SH-SY5Y (cell line): ENCODE data around the gene POLD2.

Experiments used
- GATA2 ChIP-seq: IDR thresholded peaks from 2 replicates; pipeline ENCODE4 v1.6.1; 2011; ENCODE audit warnings: mild to moderate bottlenecking, low read depth, low read length
- GATA3 ChIP-seq: IDR thresholded peaks from 2 replicates; pipeline ENCODE4 v1.6.1; 2011; ENCODE audit warnings: low read depth, mild to moderate bottlenecking, low read length, moderate library complexity

The POLD2 gene

DNA sequence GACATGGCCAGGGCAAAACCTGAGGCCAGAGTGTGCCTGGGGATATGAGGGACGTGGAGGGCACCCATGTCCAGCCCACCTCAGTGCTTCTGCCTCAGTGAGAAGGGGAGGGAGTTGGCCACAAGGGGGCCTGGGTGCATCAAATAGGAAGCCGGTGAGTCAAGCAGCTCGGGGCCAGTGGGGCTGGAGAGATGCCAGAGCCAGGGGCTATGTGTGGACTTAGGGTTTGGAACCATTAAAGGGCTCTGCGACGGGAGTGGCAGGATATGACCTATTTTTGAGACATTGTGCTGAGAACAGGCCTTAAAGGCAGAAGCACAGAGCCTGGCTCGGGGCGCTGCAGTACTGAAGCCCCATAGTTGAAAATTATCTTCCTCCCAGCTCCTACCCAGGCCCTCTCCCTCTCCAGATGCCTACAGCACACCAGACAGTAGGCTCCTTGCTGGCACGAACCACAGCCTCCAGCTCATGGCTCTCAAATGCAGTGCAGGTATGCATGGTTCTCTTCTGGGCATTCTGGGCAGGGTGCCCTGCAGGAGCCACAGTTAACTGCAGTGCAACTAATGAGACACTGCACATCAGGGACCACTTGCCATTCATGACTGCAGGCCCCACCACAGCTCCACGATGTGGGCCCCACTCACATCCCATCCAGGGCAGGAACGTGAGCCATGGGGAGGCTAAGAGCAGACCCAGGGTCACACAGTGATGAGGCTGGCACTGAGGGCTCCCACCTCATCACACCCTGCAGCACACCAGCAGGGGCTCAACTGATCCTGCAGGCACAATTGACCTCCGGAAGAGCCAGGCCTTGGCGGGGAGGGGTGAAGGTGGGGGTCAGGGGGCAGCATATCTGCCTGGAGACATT is 50.8 kb downstream of the POLD2 start:
- TF ChIP-seq GATA3: no peak
- TF ChIP-seq GATA2: no peak

DNA sequence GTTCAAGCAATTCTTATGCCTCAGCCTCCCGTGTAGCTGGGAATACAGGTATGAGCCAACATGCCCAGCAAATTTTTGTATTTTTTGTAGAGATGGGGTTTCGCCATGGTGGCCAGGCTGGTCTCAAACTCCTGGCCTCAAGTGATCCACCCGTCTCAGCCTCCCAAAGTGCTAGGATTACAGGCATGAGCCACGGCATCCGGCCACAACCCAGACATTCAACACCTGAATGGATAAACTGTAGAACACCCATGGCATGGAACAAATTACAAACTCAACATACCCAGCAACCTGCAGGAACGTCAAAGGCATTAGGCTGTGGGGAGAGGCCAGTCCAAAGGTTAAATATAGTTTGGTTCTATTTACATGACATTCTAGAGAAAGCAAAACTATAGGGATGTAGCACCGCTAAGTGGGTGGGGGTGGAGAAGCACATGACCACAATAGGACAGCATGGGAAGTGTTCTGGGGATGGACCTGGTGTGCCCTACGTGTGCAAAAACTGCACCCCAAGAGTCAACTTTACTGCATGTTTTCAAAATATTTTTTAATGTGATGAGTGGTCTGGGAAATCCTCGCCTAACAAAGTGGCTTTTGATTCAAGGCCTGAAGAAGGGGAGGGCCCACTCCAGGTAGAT is 51.5 kb downstream of the POLD2 start:
- TF ChIP-seq GATA2 (no peak), GATA3 (no peak)

DNA sequence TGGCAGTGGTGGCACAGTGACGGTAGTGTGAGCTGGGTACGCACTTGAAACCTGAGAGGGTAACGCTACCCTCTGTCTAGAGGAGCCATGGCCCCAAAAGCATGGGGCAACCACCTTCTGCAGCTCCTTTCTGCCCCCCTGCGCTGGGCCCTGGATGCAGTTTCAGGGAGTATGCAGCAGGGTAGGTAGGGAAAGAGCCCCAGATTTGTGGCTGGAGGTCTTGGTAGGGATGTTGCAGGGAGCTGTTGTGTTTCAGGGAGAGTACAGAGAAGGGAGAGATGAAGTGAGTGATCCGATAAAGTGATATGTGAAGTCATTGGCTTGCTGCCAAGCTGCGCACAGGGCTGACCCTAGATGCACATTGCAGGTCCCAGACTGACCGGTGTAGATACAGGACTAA is 55.3 kb downstream of the POLD2 start:
- no peak for TF ChIP-seq GATA3
- peak; percentile 77 for TF ChIP-seq GATA2

- no peak for TF ChIP-seq GATA3
- no peak for TF ChIP-seq GATA2
These were observed 56.0 kb downstream of the POLD2 start for GRCh38 chr7:44067064-44067951.

DNA sequence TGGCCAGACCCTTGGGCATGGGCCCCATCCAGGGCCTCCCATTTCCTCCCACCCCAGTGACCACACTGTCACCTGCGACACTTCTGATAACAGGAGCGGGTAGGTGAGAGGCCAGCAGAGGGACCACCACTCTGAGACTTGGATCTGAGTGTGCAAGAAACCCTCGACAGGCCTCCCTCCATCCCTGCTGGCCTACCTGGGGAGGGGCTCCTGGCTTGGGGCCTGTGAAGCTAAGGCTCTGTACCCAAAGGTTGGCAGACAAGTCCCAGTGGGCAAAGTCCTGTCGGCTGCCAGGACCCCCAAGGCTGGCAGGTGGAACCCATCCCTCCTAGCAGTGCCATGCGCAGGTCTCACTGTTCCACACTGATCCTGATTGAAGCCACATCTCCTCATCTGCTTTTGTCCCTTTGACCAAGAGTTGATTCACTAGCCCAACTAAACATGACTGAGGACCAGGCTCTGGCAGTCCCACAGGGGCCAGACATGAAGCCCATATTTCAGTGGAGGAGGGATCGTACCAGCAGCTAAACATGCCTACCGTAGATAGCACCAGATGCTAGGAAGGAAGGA is 56.8 kb downstream of the POLD2 start:
- TF ChIP-seq GATA3 (no peak), GATA2 (no peak)

- TF ChIP-seq GATA3: no peak
- no peak for TF ChIP-seq GATA2
These were observed 57.3 kb downstream of the POLD2 start for GRCh38 chr7:44066111-44066460.

GRCh38 chr7:44065431-44066110 is 57.8 kb downstream of the POLD2 start, which contains the start of gene PGAM2:
TSS of gene PGAM2 (minus strand) at chr7:44065567. CDS start at chr7:44065529, 38 bp downstream.
- no peak for TF ChIP-seq GATA3

DNA sequence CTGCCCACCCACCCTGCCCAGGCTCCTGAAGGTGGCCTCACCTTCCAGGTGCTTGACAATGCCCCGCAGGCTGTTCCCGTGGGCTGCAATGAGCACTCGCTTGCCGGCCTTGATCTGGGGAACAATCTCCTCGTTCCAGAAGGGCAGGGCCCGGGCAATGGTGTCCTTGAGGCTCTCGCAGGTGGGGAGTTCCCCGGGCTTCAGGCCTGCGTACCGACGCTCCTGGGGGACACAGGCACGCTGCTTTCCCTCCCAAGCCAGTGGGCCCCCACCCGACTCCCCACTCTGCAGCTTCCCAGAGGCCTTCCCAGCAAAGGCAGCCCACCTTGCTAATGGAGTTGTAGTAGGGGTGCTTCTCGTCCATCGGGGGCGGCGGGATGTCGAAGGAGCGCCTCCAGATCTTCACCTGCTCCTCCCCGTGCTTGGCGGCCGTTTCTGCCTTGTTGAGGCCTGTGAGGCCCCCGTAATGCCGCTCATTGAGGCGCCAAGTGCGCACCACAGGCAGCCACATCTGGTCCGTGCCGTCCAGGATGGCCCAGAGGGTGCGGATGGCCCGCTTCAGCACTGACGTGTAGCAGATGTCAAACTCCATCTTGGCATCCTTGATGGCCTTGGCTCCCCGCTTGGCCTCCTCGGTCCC is 58.4 kb downstream of the POLD2 start:
- TF ChIP-seq GATA2: no peak
- TF ChIP-seq GATA3: no peak
